HG03280 (cell line): Measurements from ENCODE around the gene GBA3.

Source experiments
- ATAC-seq: cut with Tn5 transposase; IDR thresholded peaks from one replicate; pipeline ENCODE4 v1.9.1; 2021; ENCODE audit warnings: mild to moderate bottlenecking, moderate library complexity; ENCODE audit not compliant: unreplicated experiment

Gene GBA3

GRCh38 chr4:22695029-22695428, 2.3 kb downstream of the GBA3 start:
- ATAC-seq, result no peak

- ATAC-seq, result no peak
Measured at GRCh38 chr4:22695917-22696316, 3.2 kb downstream of the GBA3 start.

- no peak for ATAC-seq
Measured at GRCh38 chr4:22703912-22704311, 11.2 kb downstream of the GBA3 start.

- no peak for ATAC-seq
Measured at GRCh38 chr4:22707390-22707789, 14.7 kb downstream of the GBA3 start.

GRCh38 chr4:22708961-22709360, 16.2 kb downstream of the GBA3 start:
- no peak for ATAC-seq

GRCh38 chr4:22712105-22712504, 19.4 kb downstream of the GBA3 start:
- ATAC-seq, result no peak

GRCh38 chr4:22712529-22712928, 19.8 kb downstream of the GBA3 start:
- ATAC-seq, result no peak

GRCh38 chr4:22713841-22714240, 21.1 kb downstream of the GBA3 start:
- no peak for ATAC-seq

- ATAC-seq, result no peak
Measured at GRCh38 chr4:22719218-22719617, 26.5 kb downstream of the GBA3 start.

GRCh38 chr4:22720091-22720490, 27.4 kb downstream of the GBA3 start:
- ATAC-seq, result no peak

- ATAC-seq, result no peak
Measured at GRCh38 chr4:22721204-22721603, 28.5 kb downstream of the GBA3 start.

GRCh38 chr4:22730021-22730420, 37.3 kb downstream of the GBA3 start:
- no peak for ATAC-seq

- ATAC-seq, result no peak
Measured at GRCh38 chr4:22733816-22734215, 41.1 kb downstream of the GBA3 start.

- no peak for ATAC-seq
Measured at GRCh38 chr4:22736912-22737311, 44.2 kb downstream of the GBA3 start.

- no peak for ATAC-seq
Measured at GRCh38 chr4:22739968-22740367, 47.2 kb downstream of the GBA3 start.

GRCh38 chr4:22741744-22742143, 49.0 kb downstream of the GBA3 start:
- no peak for ATAC-seq

GRCh38 chr4:22743290-22743689, 50.6 kb downstream of the GBA3 start:
- no peak for ATAC-seq

GRCh38 chr4:22744478-22745062, 51.8 kb downstream of the GBA3 start:
- ATAC-seq, result no peak

- ATAC-seq, result no peak
Measured at GRCh38 chr4:22745234-22745633, 52.5 kb downstream of the GBA3 start.

- ATAC-seq, result no peak
Measured at GRCh38 chr4:22754116-22754515, 61.4 kb downstream of the GBA3 start.

GRCh38 chr4:22762548-22762947, 69.8 kb downstream of the GBA3 start:
- no peak for ATAC-seq

GRCh38 chr4:22764183-22764582, 71.4 kb downstream of the GBA3 start:
- ATAC-seq, result no peak

- ATAC-seq, result no peak
Measured at GRCh38 chr4:22766068-22766467, 73.3 kb downstream of the GBA3 start.
